COLO668 (cell line): Measurements from ENCODE around the gene NUS1.
"Not testable (repeated sequence)": the region's sequence is repeated elsewhere in the genome, so short reads cannot be mapped to it uniquely, and the experiment has no call there.

ENCODE experiments used
- DNase-seq: peaks from one replicate; lab custom pipeline; 2025; ENCODE audit not compliant: unreplicated experiment; lab: John Stamatoyannopoulos, UW

The NUS1 gene

GRCh38 chr6:117706936-117707509 is 31.8 kb downstream of the NUS1 start:
- DNase-seq: not testable (repeated sequence)

GRCh38 chr6:117711369-117711768 is 36.1 kb downstream of the NUS1 start:
- no peak for DNase-seq

DNA sequence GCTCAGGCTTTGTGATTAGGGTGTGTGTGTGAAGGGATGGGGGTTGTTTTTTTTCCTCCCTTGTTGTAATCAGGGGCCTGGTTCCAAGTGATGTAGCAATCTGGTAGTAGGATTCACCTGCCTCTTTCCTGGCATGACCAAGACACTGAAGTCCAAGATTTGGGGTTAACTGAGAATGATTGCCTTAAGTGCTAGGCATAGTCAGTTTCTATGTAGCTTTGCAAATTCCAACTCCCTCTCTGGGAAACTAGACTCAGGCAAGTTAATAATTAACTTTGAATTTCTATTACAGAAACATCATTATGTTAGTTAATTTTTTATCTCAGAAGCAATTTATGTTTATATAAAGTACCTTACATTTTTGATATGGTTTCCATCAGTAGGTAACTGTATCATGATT is 43.6 kb downstream of the NUS1 start:
- no peak for DNase-seq

GRCh38 chr6:117721520-117721919 is 46.3 kb downstream of the NUS1 start:
- not testable (repeated sequence) for DNase-seq

GRCh38 chr6:117728626-117729025 is 53.4 kb downstream of the NUS1 start:
- DNase-seq: no peak

GRCh38 chr6:117729613-117730012 is 54.3 kb downstream of the NUS1 start:
- DNase-seq: no peak

GRCh38 chr6:117733341-117733740 is 58.1 kb downstream of the NUS1 start:
- no peak for DNase-seq

DNA sequence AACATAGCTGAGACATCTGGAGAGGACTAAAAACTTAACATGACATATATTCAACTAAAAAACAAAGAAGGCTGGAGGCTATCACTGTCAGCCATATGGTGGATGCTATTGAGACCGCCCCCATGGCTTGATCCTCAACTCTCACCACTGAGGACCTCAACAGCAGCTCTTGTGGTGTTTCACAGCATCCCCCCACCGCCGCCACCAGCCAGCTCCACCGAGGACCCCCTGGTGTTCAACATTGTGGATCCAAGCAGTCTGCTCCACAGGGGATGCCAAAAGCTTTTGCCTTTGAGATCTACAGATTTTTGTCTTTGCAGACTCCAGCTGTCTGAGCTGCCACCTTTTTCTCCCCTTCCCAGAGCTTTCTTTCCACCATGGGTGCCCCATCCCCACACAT is 64.6 kb downstream of the NUS1 start:
- no peak for DNase-seq

GRCh38 chr6:117740605-117741004 is 65.3 kb downstream of the NUS1 start:
- no peak for DNase-seq

DNA sequence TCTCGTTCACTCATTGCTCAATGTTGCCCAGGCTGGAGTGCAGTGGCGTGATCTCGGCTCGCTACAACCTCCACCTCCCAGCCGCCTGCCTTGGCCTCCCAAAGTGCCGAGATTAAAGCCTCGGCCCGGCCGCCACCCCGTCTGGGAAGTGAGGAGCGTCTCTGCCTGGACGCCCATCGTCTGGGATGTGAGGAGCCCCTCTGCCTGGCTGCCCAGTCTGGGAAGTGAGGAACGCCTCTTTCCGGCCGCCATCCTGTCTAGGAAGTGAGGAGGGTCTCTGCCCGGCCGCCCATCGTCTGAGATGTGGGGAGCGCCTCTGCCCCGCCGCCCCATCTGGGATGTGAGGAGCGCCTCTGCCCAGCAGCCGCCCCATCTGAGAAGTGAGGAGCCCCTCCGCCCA is 75.4 kb downstream of the NUS1 start:
- DNase-seq: not testable (repeated sequence)
